ENCODE measurements around the gene AGPAT2.

GRCh38 chr9:136732444-136733178 lies 45.4 kb upstream of the AGPAT2 start:
- TF ChIP-seq, protein P1, sequence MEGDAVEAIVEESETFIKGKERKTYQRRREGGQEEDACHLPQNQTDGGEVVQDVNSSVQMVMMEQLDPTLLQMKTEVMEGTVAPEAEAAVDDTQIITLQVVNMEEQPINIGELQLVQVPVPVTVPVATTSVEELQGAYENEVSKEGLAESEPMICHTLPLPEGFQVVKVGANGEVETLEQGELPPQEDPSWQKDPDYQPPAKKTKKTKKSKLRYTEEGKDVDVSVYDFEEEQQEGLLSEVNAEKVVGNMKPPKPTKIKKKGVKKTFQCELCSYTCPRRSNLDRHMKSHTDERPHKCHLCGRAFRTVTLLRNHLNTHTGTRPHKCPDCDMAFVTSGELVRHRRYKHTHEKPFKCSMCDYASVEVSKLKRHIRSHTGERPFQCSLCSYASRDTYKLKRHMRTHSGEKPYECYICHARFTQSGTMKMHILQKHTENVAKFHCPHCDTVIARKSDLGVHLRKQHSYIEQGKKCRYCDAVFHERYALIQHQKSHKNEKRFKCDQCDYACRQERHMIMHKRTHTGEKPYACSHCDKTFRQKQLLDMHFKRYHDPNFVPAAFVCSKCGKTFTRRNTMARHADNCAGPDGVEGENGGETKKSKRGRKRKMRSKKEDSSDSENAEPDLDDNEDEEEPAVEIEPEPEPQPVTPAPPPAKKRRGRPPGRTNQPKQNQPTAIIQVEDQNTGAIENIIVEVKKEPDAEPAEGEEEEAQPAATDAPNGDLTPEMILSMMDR (conservative IDR thresholded peaks at IDR 0.05) = no peak
- no peak for TF ChIP-seq ZFX (IDR thresholded peaks at IDR 0.05)

Measured in C4-2B (cell line).